Osteoblast (primary cell): Measurements from ENCODE around the gene INHA. TPM values are rescaled to one million over a fixed set of nuclear protein-coding genes. Genes with fewer than 3 reads are reported as not detected.

Source experiments
- DNase-seq: peaks from one replicate; pipeline ENCODE4 v3.0.0; 2011; ENCODE audit warnings: low spot score, mixed read lengths; ENCODE audit not compliant: insufficient read length; ENCODE audit errors: missing footprints
- H2AFZ ChIP-seq: 2 replicates; pipeline ENCODE4 v1.6.0; 2011; ENCODE audit warnings: mild to moderate bottlenecking, low read length
- H3K27ac ChIP-seq: 2 replicates; pipeline ENCODE4 v1.5.1; 2011; ENCODE audit warnings: mild to moderate bottlenecking, low read depth, low read length, moderate library complexity
- H3K27me3 ChIP-seq: 2 replicates; pipeline ENCODE4 v1.6.0; 2012; ENCODE audit warnings: mild to moderate bottlenecking, control low read depth, inconsistent platforms, low read length, moderate library complexity; ENCODE audit not compliant: insufficient read depth
- H3K36me3 ChIP-seq: 2 replicates; pipeline ENCODE4 v1.5.1; 2011; ENCODE audit warnings: mild to moderate bottlenecking, low read length, control low read depth, moderate library complexity; ENCODE audit not compliant: insufficient read depth
- H3K4me1 ChIP-seq: 2 replicates; pipeline ENCODE4 v1.5.1; 2011; ENCODE audit warnings: mild to moderate bottlenecking, low read length, control low read depth, moderate library complexity; ENCODE audit not compliant: insufficient read depth
- H3K4me2 ChIP-seq: 2 replicates; pipeline ENCODE4 v1.6.0; 2011; ENCODE audit warnings: mild to moderate bottlenecking, low read length; ENCODE audit not compliant: insufficient read depth
- H3K4me3 ChIP-seq: fragments of 200-600 bp; sonication (generic); 3 replicates; pipeline ENCODE4 v1.5.1; 2012; ENCODE audit warnings: mild to moderate bottlenecking, low read length, inconsistent platforms; ENCODE audit not compliant: insufficient read depth
- H3K79me2 ChIP-seq: 2 replicates; pipeline ENCODE4 v1.6.0; 2012; ENCODE audit warnings: mild to moderate bottlenecking, low read length, control low read depth, inconsistent platforms; ENCODE audit not compliant: insufficient read depth
- H3K9me3 ChIP-seq: 2 replicates; pipeline ENCODE4 v1.5.1; 2011; ENCODE audit warnings: low read depth, low read length, control low read depth
- H4K20me1 ChIP-seq: 2 replicates; pipeline ENCODE4 v1.6.0; 2012; ENCODE audit warnings: mild to moderate bottlenecking, low read length, control low read depth; ENCODE audit not compliant: insufficient read depth
- CTCF ChIP-seq: IDR thresholded peaks from 2 replicates; pipeline ENCODE4 v1.5.1; 2011; ENCODE audit warnings: mild to moderate bottlenecking, low read depth, low read length, moderate library complexity; ENCODE audit errors: extremely low read depth
- total RNA-seq: library from RNA; depleted of rRNA; stranded (reverse); fragments of >200 nt; gene quantifications from 2 replicates; pipeline ENCODE4 v1.2.3, GENCODE V29; 2012

The INHA gene
- total RNA-seq, 1 donor: under 0.01 TPM

- H3K9me3 ChIP-seq: no peaks in the 10 kb centered on the region
- H3K79me2 ChIP-seq: no peaks in the 10 kb centered on the region
- H3K4me2 ChIP-seq: no peak overlapping the region
- peaks cover 2% of the 10 kb centered on the region for H3K27me3 ChIP-seq
- H2AFZ ChIP-seq: no peak overlapping the region
- H3K4me3 ChIP-seq: no peak overlapping the region
- DNase-seq: no peak
- H3K36me3 ChIP-seq: no peaks in the 10 kb centered on the region
- peaks cover 2% of the 10 kb centered on the region for H4K20me1 ChIP-seq
- TF ChIP-seq CTCF: no peak
- no peak overlapping the region for H3K27ac ChIP-seq
- peaks cover 13% of the 10 kb centered on the region for H3K4me1 ChIP-seq
Observed at GRCh38 chr2:219555956-219556355, 16.2 kb upstream of the INHA start.

GRCh38 chr2:219556413-219556812 lies 15.7 kb upstream of the INHA start:
- H3K4me1 ChIP-seq: peaks cover 13% of the 10 kb centered on the region
- no peak overlapping the region for H3K4me3 ChIP-seq
- no peak for DNase-seq
- no peak overlapping the region for H2AFZ ChIP-seq
- no peak overlapping the region for H3K4me2 ChIP-seq
- H3K79me2 ChIP-seq: no peaks in the 10 kb centered on the region
- peaks cover 2% of the 10 kb centered on the region for H3K27me3 ChIP-seq
- no peak overlapping the region for H3K27ac ChIP-seq
- H4K20me1 ChIP-seq: peaks cover 2% of the 10 kb centered on the region
- H3K9me3 ChIP-seq: no peaks in the 10 kb centered on the region
- H3K36me3 ChIP-seq: no peaks in the 10 kb centered on the region
- no peak for TF ChIP-seq CTCF

- no peak for TF ChIP-seq CTCF
- H3K27me3 ChIP-seq: peaks cover 2% of the 10 kb centered on the region
- no peaks in the 10 kb centered on the region for H3K79me2 ChIP-seq
- H3K36me3 ChIP-seq: no peaks in the 10 kb centered on the region
- H4K20me1 ChIP-seq: peaks cover 2% of the 10 kb centered on the region
- H3K4me3 ChIP-seq: no peak overlapping the region
- H3K4me1 ChIP-seq: peaks cover 5% of the 10 kb centered on the region
- no peak overlapping the region for H3K27ac ChIP-seq
- H2AFZ ChIP-seq: no peak overlapping the region
- no peaks in the 10 kb centered on the region for H3K9me3 ChIP-seq
- peak; percentile 68 for DNase-seq
- no peak overlapping the region for H3K4me2 ChIP-seq
Observed at GRCh38 chr2:219557320-219557719, 14.8 kb upstream of the INHA start.

GRCh38 chr2:219557791-219558785 lies 14.0 kb upstream of the INHA start:
- Histone ChIP-seq H3K36me3 (no peaks in the 10 kb centered on the region), H3K9me3 (no peaks in the 10 kb centered on the region), H3K27me3 (peaks cover 2% of the 10 kb centered on the region), H4K20me1 (peaks cover 2% of the 10 kb centered on the region), H3K4me2 (no peak overlapping the region), H2AFZ (no peak overlapping the region), H3K4me1 (peaks cover under 1% of the 10 kb centered on the region), H3K79me2 (no peaks in the 10 kb centered on the region), H3K27ac (no peak overlapping the region), H3K4me3 (no peak overlapping the region)
- DNase-seq: peak; percentile 73
- TF ChIP-seq CTCF: no peak
